VCaP (cell line): ENCODE measurements around the gene ZNF865.

ENCODE experiments used
- H3K27ac ChIP-seq: fragments of 450-650 bp; 2 replicates; pipeline ENCODE4 v1.5.1; 2017
- CTCF ChIP-seq: fragments of 450-650 bp; conservative IDR thresholded peaks from 2 replicates; pipeline ENCODE4 v1.5.1; 2017; ENCODE audit warnings: mild to moderate bottlenecking, moderate library complexity

Gene ZNF865

DNA sequence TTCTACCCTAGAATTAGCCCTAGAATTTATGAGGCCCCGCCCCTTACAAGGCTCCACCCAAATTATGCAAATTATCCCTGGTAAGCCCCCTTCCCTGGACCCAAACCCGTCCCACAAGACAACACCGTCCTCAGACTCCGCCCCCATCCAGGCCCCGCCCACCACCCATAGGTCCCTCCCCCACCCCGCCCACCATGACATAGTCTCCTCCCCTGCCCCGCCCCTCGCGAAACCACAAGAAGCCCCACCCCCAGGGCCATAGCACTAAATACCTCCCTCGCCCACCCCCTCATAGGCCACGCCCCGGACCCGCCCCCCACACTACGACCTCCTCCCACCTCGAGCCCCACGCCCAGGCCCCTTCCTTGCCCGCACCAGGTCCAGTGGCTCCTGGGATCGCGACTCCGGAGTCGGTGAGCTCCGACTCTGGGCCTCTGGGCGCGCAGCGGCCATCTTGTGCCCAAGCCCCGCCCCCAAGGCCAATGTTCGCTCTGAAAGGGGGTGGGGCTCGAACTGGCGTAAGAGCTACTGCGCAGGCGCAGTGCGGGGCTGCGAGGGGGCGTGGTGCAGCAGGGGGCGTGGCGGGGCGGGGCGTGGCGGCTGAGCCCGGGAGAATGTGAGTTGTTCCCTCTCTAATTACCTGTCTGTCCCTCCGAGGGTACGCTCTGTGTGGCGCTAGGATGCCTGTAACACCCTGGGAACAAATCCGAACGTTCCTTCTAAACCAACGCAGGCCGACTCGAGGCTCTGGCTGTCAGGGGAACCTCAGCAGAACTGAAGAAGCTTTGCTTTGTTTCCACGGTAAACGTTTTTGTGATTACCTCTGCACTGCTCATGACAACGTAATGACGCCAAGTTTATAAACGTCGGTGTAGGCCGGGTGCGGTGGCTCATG is 18.9 kb downstream of the ZNF865 start, which contains the start of gene ZNF784:
Gene ZNF784 (minus strand): TSS at position 458 of the 895 bp plus-strand sequence. CDS start 5 bp downstream, at position 453.
- H3K27ac ChIP-seq, result peak within 1 kb of the TSS; percentile 80
- no peak for TF ChIP-seq CTCF

DNA sequence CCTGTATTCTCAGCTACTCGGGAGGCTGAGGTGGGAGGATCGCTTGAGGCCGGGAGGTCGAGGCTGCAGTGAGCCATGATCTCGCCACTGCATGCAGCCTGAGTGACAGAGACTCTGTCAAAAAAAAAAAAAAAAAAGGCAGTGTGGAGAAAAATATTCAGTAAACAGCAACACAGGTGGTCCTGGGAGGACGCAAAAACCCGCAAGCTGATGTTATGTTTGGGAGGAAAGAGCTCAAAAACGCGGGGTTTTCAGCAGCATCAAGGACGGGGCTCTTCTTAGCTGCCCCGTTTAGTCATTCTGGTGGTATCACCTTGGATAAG is 19.5 kb downstream of the ZNF865 start:
- H3K27ac ChIP-seq, result peak overlapping the region; percentile 80

DNA sequence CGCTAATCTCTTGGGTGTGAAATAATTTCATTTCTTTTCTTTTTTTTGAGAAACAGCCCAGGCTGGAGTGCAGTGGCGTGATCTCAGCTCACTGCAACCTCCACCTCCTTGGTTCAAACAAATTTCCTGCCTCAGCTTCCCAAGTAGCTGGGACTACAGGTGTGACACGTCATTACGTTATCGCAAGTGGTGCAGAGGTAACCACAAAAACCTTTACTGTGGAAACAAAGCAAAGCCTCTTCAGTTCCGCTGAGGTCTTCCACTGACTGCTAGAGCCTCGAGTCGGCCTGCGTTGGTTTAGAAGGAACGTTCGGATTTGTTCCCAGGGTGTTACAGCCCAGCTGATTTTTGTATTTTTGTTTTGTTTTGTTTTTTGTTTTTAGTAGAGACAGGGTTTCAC is 20.9 kb downstream of the ZNF865 start:
- TF ChIP-seq CTCF, result no peak
- no peak overlapping the region for H3K27ac ChIP-seq

More for the DNA sequence above, 19.5 kb downstream of the ZNF865 start:
- no peak for TF ChIP-seq CTCF

GRCh38 chr19:55632463-55632834 is 27.0 kb downstream of the ZNF865 start:
- TF ChIP-seq CTCF, result peak; percentile 85
- no peak overlapping the region for H3K27ac ChIP-seq

- H3K27ac ChIP-seq, result peak overlapping the region; percentile 95
- no peak for TF ChIP-seq CTCF
Observed at GRCh38 chr19:55633861-55634260, 28.4 kb downstream of the ZNF865 start.

- peak overlapping the region; percentile 95 for H3K27ac ChIP-seq
- no peak for TF ChIP-seq CTCF
Observed at GRCh38 chr19:55635334-55635717, 29.9 kb downstream of the ZNF865 start.

- H3K27ac ChIP-seq, result peak overlapping the region; percentile 95; the same call in 1 of the 2 replicates
- TF ChIP-seq CTCF, result no peak
Observed at GRCh38 chr19:55635856-55636440, 30.5 kb downstream of the ZNF865 start.
